ENCODE data around the gene TMEM128. TPM values are rescaled to one million over a fixed set of nuclear protein-coding genes. Genes with fewer than 3 reads are reported as not detected.

Gene TMEM128
- total and polyA plus RNA-seq, 3 donors from 2014 or later, result 22.3 to 47.4 (median 24.6) TPM

DNA sequence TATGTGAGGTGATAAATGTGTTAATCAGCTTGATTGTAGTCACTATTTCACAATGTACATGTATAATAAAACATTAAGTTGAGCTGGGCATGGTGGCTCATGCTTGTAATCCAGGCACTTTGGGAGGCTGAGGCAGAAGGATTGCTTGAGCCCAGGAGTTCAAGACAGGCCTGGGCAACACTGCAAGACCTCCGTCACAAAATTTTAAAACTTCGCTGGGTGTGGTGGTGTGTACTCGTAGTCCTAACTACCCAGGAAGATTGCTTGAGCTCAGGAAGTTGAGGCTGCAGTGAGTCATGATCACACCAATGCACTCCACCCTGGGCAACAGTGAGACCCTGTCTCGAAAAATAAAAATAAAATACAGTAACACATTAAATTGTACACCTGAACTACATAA, 21.8 kb upstream of the TMEM128 start:
- DNase-seq, result no peak
- H3K27me3 ChIP-seq, result no peaks in the 10 kb centered on the region

DNA sequence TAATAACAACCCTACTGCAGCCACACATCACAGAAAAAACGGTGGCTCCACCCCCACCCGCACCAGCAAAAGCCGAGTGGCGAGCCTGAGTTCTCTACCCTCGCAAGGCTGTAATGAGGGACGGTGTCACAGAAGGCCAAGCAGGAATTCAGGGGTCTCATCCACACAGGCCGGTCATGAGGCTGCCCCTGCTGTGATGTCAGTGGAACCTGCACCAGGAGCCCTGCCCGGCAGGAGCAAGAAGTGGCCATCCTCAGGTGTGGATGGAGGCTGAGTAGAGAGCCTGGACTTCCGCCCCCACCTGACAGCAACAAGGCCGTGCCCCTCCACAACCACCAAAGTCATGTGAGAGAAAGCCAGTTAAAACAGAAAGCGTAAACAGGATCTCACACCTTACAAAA, 21.3 kb upstream of the TMEM128 start:
- no peak for DNase-seq
- no peaks in the 10 kb centered on the region for H3K9me3 ChIP-seq
- no peak overlapping the region for H3K27ac ChIP-seq
- no peak overlapping the region for H3K4me3 ChIP-seq
- 88 to 91% methylated on average over 11 of the region's 11 CpGs for WGBS, 2 donors
- H3K27me3 ChIP-seq, result no peaks in the 10 kb centered on the region
- H3K36me3 ChIP-seq (ENCODE audit: low read depth, missing control alignments), result no peaks in the 10 kb centered on the region
- intact Hi-C loops (cut with DNase I; ENCODE audit: low total_unique reads), result no loop called here
- no peaks in the 10 kb centered on the region for H3K4me1 ChIP-seq
- TF ChIP-seq, protein P1, sequence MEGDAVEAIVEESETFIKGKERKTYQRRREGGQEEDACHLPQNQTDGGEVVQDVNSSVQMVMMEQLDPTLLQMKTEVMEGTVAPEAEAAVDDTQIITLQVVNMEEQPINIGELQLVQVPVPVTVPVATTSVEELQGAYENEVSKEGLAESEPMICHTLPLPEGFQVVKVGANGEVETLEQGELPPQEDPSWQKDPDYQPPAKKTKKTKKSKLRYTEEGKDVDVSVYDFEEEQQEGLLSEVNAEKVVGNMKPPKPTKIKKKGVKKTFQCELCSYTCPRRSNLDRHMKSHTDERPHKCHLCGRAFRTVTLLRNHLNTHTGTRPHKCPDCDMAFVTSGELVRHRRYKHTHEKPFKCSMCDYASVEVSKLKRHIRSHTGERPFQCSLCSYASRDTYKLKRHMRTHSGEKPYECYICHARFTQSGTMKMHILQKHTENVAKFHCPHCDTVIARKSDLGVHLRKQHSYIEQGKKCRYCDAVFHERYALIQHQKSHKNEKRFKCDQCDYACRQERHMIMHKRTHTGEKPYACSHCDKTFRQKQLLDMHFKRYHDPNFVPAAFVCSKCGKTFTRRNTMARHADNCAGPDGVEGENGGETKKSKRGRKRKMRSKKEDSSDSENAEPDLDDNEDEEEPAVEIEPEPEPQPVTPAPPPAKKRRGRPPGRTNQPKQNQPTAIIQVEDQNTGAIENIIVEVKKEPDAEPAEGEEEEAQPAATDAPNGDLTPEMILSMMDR (IDR thresholded peaks at IDR 0.05), result no peak
- no peak for TF ChIP-seq POLR2A (IDR thresholded peaks at IDR 0.05)

More for the DNA sequence above, 21.8 kb upstream of the TMEM128 start:
- no peak for TF ChIP-seq POLR2A (IDR thresholded peaks at IDR 0.05)
- TF ChIP-seq, protein P1 (IDR thresholded peaks at IDR 0.05), result no peak
- intact Hi-C loops (cut with DNase I; ENCODE audit: low total_unique reads), result no loop called here
- Histone ChIP-seq H3K36me3 (ENCODE audit: low read depth, missing control alignments) (no peaks in the 10 kb centered on the region), H3K4me1 (no peaks in the 10 kb centered on the region), H3K4me3 (no peak overlapping the region), H3K9me3 (no peaks in the 10 kb centered on the region), H3K27ac (no peak overlapping the region)
- WGBS, 2 donors, result 85 to 87% methylated on average over 4 of the region's 4 CpGs

DNA sequence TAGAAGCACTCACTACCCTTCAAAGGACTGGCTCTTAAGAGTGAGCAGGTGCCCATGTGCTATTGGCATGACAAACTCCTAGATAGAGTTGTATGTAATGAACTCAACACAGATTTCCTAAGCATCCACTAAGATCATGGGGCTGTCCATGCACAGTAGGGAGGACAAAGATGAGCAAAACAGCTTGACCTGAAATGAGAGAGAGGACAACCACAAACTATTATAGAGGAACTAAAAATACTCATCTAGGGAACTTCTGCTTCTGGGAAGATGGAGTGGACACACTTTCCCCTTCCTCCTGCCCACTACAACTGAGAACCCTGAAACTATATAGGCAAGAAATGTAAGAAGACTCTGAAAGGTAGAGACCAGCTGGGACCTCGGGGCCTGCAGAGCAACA, 20.8 kb upstream of the TMEM128 start:
- intact Hi-C loops (cut with DNase I; ENCODE audit: low total_unique reads), result no loop called here
- Histone ChIP-seq H3K27me3 (no peaks in the 10 kb centered on the region), H3K4me1 (no peaks in the 10 kb centered on the region), H3K27ac (no peak overlapping the region), H3K36me3 (ENCODE audit: low read depth, missing control alignments) (no peaks in the 10 kb centered on the region), H3K9me3 (no peaks in the 10 kb centered on the region), H3K4me3 (no peak overlapping the region)
- WGBS, 2 donors, result 77 to 100% methylated on average over 1 of the region's 1 CpG
- no peak for DNase-seq
- TF ChIP-seq, protein P1 (IDR thresholded peaks at IDR 0.05), result no peak
- TF ChIP-seq POLR2A (IDR thresholded peaks at IDR 0.05), result no peak

DNA sequence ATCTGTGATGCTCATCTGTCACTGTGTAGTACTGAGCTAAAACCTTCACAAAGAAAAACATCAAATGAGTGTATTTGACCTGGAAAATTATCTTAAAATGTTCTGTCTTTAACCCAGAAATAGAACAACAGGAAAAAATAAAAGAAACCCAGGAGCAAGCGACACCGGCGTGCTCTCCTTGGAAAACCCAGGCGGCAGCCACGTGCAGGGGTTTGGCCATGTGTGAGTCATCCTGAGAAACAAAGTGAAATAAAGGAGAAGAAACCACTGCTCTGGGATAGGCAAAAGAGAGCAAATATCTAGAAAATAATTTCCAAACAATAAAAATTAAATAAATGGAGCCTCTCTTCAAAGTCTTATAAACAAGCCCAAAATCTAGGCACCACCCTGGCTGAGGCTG, 20.0 kb upstream of the TMEM128 start:
- H3K9me3 ChIP-seq, result no peaks in the 10 kb centered on the region
- no peak overlapping the region for H3K27ac ChIP-seq
- TF ChIP-seq POLR2A (IDR thresholded peaks at IDR 0.05), result no peak
- TF ChIP-seq, protein P1 (IDR thresholded peaks at IDR 0.05), result no peak
- H3K36me3 ChIP-seq (ENCODE audit: low read depth, missing control alignments), result no peaks in the 10 kb centered on the region
- WGBS, 2 donors, result 89 to 93% methylated on average over 5 of the region's 5 CpGs
- H3K27me3 ChIP-seq, result no peaks in the 10 kb centered on the region
- no peaks in the 10 kb centered on the region for H3K4me1 ChIP-seq
- DNase-seq, result no peak
- intact Hi-C loops (cut with DNase I; ENCODE audit: low total_unique reads), result no loop called here
- H3K4me3 ChIP-seq, result no peak overlapping the region

DNA sequence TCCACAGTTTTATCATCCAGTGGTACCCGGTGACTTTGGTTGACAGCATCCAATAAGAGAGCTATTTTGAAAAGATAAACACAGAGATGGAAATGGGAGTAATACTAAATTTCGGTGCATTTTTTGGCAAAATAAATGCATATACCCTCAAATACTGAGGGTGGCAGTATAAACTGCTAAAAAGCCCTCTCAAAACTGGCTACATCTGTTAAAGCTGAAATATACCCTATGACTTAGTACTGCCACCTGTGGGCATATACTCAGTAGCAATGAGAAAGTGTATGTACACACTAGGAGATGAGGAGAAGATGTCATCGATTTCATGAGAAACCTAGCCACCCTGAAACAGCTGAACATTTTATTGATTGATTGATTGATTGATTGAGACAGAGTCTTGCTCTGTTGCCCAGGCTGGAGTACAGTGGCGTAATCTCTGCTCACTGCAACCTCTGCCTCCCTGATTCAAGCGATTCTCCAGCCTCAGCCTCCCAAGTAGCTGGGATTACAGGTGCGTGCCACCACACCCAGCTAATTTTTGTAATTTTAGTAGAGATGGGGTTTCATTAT, 12.2 kb upstream of the TMEM128 start:
- H3K4me3 ChIP-seq, result no peak overlapping the region
- H3K9me3 ChIP-seq, result no peaks in the 10 kb centered on the region
- no peaks in the 10 kb centered on the region for H3K36me3 ChIP-seq (ENCODE audit: low read depth, missing control alignments)
- peak; percentile 2 for DNase-seq
- intact Hi-C loops (cut with DNase I; ENCODE audit: low total_unique reads), result no loop called here
- H3K27ac ChIP-seq, result no peak overlapping the region
- no peaks in the 10 kb centered on the region for H3K4me1 ChIP-seq
- no peak for TF ChIP-seq POLR2A (IDR thresholded peaks at IDR 0.05)
- TF ChIP-seq, protein P1 (IDR thresholded peaks at IDR 0.05), result peak in 1 of 3 experiments; percentile 30
- 73 to 79% methylated on average over 6 of the region's 6 CpGs for WGBS, 2 donors
- H3K27me3 ChIP-seq, result no peaks in the 10 kb centered on the region
